Fibroblast of the conjunctiva (primary cell): Measurements from ENCODE around the gene VWF.

ENCODE experiments used
- DNase-seq: peaks from one replicate; pipeline ENCODE4 v3.0.0-alpha.2; 2010; ENCODE audit warnings: low read depth

Gene VWF

DNA sequence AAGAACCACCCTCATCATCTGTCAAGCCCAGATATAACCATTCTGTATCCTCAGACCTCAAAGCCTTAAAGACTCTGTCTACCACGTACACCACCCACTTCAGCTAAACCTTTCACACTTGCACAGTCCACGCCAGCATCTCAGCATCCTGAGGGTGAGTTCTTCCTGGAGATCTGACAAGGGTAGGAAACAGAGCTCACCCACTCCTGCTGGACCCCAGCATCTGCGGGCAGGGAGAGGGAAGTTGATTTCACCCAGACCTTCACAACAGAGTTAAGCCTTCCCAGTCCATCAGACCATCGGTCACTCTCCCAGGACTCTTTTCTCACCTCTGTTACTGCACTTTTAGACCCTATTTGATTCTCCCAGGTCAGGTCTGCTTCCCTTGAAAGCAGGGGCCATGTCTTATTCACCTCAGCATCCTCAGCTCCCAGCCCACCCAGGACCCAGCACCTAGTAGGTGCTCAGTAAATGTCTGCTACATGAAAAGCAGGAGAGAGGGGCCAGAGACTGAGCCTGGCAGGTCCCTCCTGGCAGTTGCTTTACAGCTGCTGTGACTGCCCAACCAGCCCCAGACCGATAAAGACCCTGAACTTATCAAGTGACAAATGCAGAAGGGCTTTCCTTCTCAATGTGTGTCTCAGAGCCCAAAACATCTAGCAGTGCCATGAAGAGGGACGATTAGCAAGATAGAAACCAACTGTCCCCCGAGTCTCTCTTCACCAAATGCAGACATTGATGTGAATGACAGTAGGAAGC is 213.5 kb downstream of the VWF start:
- DNase-seq, result no peak

DNA sequence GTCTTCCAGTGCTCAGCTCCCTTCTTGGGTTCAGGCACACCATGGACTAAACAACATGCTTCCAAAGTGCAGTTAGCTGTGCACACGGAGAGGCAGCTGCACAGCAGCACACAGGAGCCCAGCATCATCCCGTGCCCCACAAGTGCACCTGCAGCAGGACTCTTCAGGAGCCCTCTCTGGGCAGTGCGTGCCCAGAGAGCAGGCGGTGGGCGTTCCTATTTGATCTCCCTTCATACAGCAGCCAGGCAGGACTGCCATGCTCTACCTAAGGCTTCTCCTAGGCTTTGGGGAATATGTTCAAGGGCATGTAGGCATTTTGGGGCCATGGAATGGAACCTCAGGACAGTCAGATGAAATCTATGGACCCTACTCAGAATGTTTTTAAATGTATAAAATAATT is 214.9 kb downstream of the VWF start:
- no peak for DNase-seq

DNA sequence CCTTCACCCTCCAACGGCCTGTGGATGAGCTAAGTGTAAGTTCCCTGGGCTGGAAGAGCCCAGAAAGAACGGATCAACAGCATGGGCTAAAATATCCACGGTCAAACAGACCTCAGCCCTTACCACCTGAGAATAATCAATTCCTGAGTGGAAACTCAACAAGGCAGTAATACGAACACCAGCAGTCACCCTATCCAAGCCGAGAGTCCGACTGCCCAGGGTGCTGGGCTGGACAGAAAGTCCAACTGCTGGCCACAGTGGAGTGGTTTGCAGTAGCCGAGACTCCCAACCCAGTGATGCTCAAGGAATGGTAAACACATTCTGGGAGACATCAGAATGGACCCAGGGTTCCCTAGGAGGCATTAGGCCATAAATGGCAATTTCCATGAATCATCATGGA is 216.2 kb downstream of the VWF start:
- DNase-seq, result no peak

DNA sequence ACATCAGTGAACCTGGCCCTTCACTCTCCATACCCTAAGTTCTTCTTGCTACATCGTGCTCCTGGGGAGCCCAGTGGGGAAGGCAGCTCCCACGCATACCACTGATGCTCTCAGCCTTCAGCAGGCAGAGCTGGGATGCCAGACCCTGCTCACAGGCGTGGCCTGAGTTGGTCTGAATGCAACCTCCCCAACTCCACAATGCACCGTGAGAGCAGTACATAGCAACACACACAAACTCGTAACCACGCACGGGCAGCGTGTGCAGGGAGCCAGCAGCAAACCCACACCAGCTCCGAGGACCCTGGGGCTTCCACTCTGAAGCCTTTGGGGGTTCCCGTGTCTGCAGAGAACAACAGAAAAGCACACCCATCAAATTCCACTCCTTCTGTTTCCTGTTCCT is 216.7 kb downstream of the VWF start:
- no peak for DNase-seq

DNA sequence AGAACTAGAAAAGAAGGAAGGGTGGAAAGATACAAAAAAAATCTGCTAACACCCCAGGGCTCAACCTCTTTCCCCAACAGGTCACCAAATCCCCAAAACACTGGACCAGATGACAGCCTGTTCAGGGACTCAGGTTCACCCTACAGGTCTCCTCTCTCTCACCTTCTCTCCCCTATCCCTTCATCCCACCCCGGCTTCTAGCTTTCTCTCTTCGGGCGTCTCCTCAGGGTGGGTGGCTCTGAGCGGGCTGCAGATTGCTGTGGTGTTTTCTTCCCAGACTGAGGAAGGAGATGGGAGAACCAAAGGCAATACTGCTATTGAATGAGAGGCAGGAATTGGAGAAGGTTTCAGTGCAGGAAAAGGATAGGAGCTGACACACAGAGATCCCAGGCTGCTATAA is 218.7 kb downstream of the VWF start:
- DNase-seq, result no peak

DNA sequence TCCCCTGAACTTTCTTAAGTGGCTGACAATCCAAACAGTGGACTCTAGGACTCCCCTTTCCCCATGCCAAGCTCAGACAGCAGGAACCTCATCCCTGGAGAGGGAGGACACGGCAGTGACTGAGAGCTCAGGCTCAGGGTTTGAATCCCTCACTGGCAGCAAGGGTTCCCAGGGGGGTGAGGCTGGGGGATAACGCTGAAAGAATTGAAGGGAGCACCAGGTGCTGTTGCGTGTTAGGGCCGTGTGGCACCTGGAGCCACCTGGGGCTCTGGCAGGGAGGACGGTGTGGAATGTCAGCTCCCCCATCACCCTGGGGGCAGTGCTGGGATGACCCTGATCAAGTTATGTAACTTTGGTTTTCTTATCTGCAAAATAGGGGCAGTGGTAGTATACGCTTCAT is 219.5 kb downstream of the VWF start:
- no peak for DNase-seq

DNA sequence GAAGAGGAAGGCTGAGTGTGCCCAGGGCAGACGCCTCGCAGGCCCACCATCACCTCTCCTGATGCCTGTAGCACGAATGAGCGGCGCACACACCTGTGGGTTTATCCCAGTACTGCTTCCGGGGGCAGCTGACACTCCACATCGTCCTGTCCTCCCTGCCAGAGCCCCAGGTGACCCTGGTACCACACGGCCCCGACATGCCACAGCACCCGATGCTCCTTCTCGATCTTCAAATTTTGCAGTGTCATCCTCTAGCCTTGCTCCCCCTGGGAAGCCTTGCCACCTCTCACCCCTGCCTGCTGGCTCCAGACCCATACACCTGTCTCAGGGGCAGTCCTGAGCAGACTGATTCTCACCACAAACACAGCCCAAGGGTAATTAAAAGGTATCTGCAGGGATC is 220.0 kb downstream of the VWF start:
- no peak for DNase-seq

DNA sequence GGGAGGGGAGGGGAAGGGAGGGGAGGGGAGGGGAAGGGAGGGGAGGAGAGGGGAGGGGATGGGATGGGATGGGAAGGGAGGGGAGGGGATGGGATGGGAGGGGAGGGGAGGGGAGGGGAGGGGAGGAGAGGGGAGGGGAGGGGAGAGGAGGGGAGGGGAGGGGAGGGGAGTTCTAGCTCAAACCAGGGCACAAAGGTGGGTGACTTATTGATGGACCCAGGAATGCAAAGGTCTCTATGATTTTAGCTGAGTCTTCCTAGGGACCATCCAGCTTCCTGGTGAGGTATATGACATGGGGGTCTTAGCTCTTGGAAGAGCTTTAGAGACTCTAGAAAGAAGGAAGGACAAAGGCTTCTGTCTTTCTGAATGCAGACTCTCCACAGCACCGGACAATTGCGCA is 221.7 kb downstream of the VWF start:
- no peak for DNase-seq

DNA sequence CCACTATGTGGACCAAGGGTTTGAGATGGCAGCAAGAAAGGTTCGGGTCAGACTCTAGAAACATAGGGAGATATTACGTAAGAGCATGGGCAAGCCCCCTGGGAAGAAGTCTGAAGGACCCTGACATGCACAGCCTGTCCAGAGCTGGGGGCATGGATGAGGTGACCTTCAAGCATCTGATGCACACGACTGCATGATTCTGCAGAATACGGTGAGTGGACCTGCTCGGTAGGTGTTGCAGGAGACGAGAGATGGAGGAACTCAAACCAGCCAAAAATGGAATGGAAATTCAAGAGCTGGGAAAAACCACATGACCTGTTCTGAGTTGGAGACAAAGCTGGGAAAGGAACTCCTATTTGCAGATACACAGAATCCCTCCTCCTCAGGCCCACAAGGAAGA is 223.1 kb downstream of the VWF start:
- DNase-seq, result no peak

DNA sequence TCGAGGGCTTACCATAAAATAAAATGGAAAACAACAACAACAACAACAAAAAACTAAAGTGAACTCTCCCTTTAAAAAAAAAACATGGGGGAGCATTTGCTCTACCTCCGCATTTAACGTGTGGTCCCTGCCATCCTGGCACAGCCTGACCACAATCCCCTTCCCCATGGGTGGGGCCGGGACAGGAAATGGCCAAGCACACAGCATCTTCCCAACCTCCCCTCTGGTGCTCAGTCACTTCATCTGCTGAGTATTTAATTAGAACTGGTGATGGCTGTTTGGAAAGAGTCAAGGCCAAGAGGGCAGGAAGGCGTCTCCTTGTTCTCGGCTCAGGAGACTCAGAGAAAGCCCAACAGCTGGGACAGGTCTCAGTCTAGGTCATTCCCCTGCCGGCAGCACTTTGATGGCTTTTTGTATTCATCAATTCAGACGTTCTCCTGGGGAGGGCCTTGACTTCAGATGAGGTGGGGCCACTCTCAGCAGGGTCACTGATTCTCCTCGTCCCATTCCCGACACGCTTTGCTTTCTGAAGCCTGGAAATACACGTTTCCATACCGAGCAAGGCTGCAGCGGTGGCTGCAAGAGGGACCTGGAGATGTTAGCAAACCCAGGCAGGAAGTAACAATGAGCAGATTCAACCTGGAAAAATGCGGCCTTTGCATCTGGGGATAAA is 223.8 kb downstream of the VWF start:
- no peak for DNase-seq

DNA sequence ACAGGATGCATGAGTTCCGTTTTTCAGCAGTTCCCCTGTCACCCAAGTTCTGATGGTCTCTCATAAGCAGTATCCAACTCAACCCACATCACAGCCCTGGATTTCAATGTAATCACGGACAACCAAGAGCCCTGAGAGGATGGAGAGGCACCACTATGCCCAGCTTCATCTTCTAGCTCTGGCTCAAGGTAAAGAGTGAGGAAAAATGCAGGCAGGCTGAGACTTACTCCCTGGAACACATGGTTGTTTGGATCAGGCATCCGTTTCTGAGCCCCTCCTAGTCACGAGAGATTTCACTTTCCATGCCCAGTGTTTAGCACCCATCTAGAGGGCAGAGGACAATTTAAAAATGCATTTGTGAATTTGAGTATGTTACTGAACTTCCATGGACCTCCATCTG is 224.4 kb downstream of the VWF start:
- DNase-seq, result no peak

DNA sequence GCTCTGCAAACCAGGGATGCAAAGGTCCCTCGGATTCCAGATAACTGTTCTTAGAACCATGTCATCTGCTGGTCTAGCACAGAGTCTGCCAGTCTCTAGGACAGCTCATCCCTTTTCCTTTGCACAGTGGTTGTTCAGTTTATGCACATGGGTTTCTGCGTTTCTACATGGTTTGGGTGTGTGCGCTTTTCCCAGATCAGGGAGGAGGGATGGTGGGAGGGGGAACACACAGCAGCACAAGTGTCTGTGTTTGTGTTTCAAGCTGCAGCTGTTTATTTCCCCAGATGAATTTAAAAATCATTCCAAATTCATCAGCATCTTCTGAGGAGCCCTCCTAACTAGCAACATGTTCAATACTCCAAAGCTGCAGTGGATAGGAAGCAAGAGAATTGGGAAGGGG is 224.8 kb downstream of the VWF start:
- DNase-seq, result no peak

DNA sequence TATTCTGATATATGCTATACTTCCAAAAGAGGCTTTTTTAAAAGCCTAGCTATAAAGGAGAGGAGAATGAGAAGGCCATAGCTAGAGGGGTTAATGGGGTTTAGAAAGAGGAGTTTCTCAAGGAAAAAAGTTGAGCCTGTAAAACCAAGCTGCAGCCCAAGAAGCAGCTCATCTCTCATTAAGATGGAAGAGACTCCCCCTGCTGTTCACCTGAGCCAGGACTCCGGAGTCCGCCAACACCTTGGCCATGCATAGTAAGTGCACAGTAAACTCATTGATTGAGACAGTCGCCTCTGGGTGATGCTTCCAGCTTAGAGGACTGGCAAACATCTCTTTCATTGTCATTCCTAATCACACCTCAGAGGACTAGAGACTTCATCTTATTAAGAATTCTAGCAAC is 225.6 kb downstream of the VWF start:
- DNase-seq, result no peak
